H1 (cell line): ENCODE data around the gene MOB3B. TPM values are rescaled to one million over a fixed set of nuclear protein-coding genes. Genes with fewer than 3 reads are reported as not detected.

Experiments
- CTCF ChIA-PET: fragments of 300-600 bp; sonication (Branson Sonifier 250); formaldehyde crosslinking; loops from one replicate; lab custom pipeline; 2021; ENCODE audit not compliant: partially characterized antibody; lab: Charles Lee
- POLR2A ChIA-PET: fragments of 300-600 bp; sonication (Branson Sonifier 250); formaldehyde crosslinking; loops from one replicate; lab custom pipeline; 2021; ENCODE audit warnings: inconsistent platforms; ENCODE audit not compliant: partially characterized antibody; lab: Charles Lee
- DNase-seq, 2 experiments: peaks; one replicate each; pipeline versions ENCODE4 v3.0.0 to v3.0.0-alpha.2; 2010 to 2022; ENCODE audit warnings: low spot score in 2 of 2, low read depth in 1 of 2, mixed read lengths in 1 of 2
- FAIRE-seq: peaks from 2 replicates; lab custom pipeline; 2011; peaks lifted over from hg19 to GRCh38; lab: Jason Lieb, UNC
- H2AFZ ChIP-seq: 2 replicates; pipeline ENCODE4 v1.8.1; 2012; ENCODE audit warnings: low read length, inconsistent platforms
- H2AK5ac ChIP-seq: 2 replicates; pipeline ENCODE4 v1.6.1; 2013; ENCODE audit warnings: low read depth, low read length
- H2BK120ac ChIP-seq: replicated peaks from 2 replicates; pipeline ENCODE3; 2013; ENCODE audit warnings: low read depth, low read length, inconsistent platforms
- H2BK12ac ChIP-seq: 2 replicates; pipeline ENCODE4 v1.6.1; 2013; ENCODE audit warnings: low read depth, low read length
- H2BK15ac ChIP-seq: 2 replicates; pipeline ENCODE4 v1.6.1; 2013; ENCODE audit warnings: low read length
- H2BK20ac ChIP-seq: 2 replicates; pipeline ENCODE4 v1.6.1; 2013; ENCODE audit warnings: low read length
- H2BK5ac ChIP-seq: 2 replicates; pipeline ENCODE4 v1.6.1; 2013; ENCODE audit warnings: low read depth, low read length
- H3K14ac ChIP-seq: 2 replicates; pipeline ENCODE4 v1.6.1; 2013; ENCODE audit warnings: inconsistent platforms; ENCODE audit not compliant: insufficient read length
- H3K18ac ChIP-seq: 2 replicates; pipeline ENCODE4 v1.6.1; 2013; ENCODE audit warnings: low read length; ENCODE audit errors: extremely low read depth
- H3K23ac ChIP-seq: 2 replicates; pipeline ENCODE4 v1.6.1; 2013; ENCODE audit warnings: inconsistent platforms; ENCODE audit not compliant: insufficient read length
- H3K23me2 ChIP-seq: 2 replicates; pipeline ENCODE4 v1.6.1; 2013; ENCODE audit warnings: low read depth, low read length
- H3K27ac ChIP-seq: 2 replicates; pipeline ENCODE4 v1.6.1; 2011; ENCODE audit warnings: low read depth, low read length, inconsistent platforms
- H3K27me3 ChIP-seq, 4 experiments: replicated peaks in 1 of 4; 1 replicate in 1 of 4; 2 replicates in 3 of 4; pipeline versions ENCODE4 v1.6.1 to v1.8.1; 2011 to 2013; ENCODE audit warnings: low read length in 3 of 4, mild to moderate bottlenecking in 3 of 4, inconsistent platforms in 2 of 4, mixed read lengths in 2 of 4, moderate library complexity in 1 of 4; ENCODE audit not compliant: control insufficient read depth in 3 of 4, insufficient read depth in 3 of 4; ENCODE audit errors: extremely low read depth in 1 of 4
- H3K36me3 ChIP-seq, 4 experiments: 2 replicates each; pipeline versions ENCODE4 v1.6.1 to v1.8.1; 2011 to 2013; ENCODE audit warnings: mild to moderate bottlenecking in 4 of 4, low read length in 3 of 4, moderate library complexity in 2 of 4, control low read depth in 1 of 4, inconsistent platforms in 1 of 4; ENCODE audit not compliant: insufficient read depth in 4 of 4, control insufficient read depth in 2 of 4
- H3K4ac ChIP-seq: replicated peaks from 2 replicates; pipeline ENCODE3; 2013; ENCODE audit warnings: low read length, low read depth, mixed read lengths, inconsistent platforms; ENCODE audit not compliant: insufficient read length
- H3K4me1 ChIP-seq, 4 experiments: replicated peaks in 1 of 4; 1 replicate in 1 of 4; 2 replicates in 3 of 4; pipeline versions ENCODE4 v1.6.1 to v1.8.1; 2011 to 2013; ENCODE audit warnings: low read length in 3 of 4, inconsistent platforms in 2 of 4, mixed read lengths in 1 of 4; ENCODE audit not compliant: insufficient read depth in 4 of 4, control insufficient read depth in 3 of 4
- H3K4me2 ChIP-seq, 2 experiments: 2 replicates each; pipeline versions ENCODE4 v1.6.1 to v1.8.1; 2011 to 2013; ENCODE audit warnings: low read depth in 2 of 2, low read length in 2 of 2, control low read depth in 1 of 2, inconsistent platforms in 1 of 2, mild to moderate bottlenecking in 1 of 2; ENCODE audit not compliant: insufficient read depth in 1 of 2
- H3K4me3 ChIP-seq, 4 experiments: fragments of 200-600, 300-600 bp in 1 of 4; sonication (generic), shearing (Covaris generic), sonication (Bioruptor Twin) in 1 of 4; 2 replicates each; pipeline versions ENCODE4 v1.5.1 to v1.8.1; 2011 to 2016; ENCODE audit warnings: low read length in 4 of 4, low read depth in 3 of 4, control low read depth in 2 of 4, inconsistent platforms in 2 of 4, mild to moderate bottlenecking in 2 of 4, mixed read lengths in 1 of 4, moderate library complexity in 1 of 4; ENCODE audit not compliant: insufficient read depth in 2 of 4; ENCODE audit errors: extremely low read depth in 1 of 4
- H3K56ac ChIP-seq: replicated peaks from 2 replicates; pipeline ENCODE3; 2013; ENCODE audit warnings: low read depth, mild to moderate bottlenecking, mixed read lengths, low read length, inconsistent platforms; ENCODE audit not compliant: insufficient read length
- H3K79me1 ChIP-seq: 2 replicates; pipeline ENCODE4 v1.6.1; 2013; ENCODE audit warnings: low read depth, low read length, control low read depth
- H3K79me2 ChIP-seq, 2 experiments: 2 replicates each; pipeline versions ENCODE4 v1.6.1 to v1.8.1; 2012 to 2013; ENCODE audit warnings: low read length in 2 of 2, mild to moderate bottlenecking in 2 of 2, inconsistent platforms in 1 of 2; ENCODE audit not compliant: insufficient read depth in 2 of 2, control insufficient read depth in 1 of 2
- H3K9ac ChIP-seq, 4 experiments: replicated peaks in 1 of 4; 1 replicate in 1 of 4; 2 replicates in 3 of 4; pipeline versions ENCODE4 v1.6.1 to v1.8.1; 2011 to 2013; ENCODE audit warnings: low read depth in 3 of 4, low read length in 3 of 4, control low read depth in 2 of 4, mild to moderate bottlenecking in 2 of 4, moderate library complexity in 2 of 4, inconsistent platforms in 1 of 4; ENCODE audit errors: extremely low read depth in 1 of 4
- H3K9me3 ChIP-seq, 2 experiments: 2 replicates each; pipeline versions ENCODE4 v1.6.1 to v1.8.1; 2012 to 2013; ENCODE audit warnings: mild to moderate bottlenecking in 2 of 2, moderate library complexity in 2 of 2, control low read depth in 1 of 2, inconsistent platforms in 1 of 2, low read depth in 1 of 2, low read length in 1 of 2, mixed read lengths in 1 of 2; ENCODE audit not compliant: insufficient read depth in 2 of 2
- H4K20me1 ChIP-seq, 2 experiments: replicated peaks in 1 of 2; 2 replicates each; pipeline versions ENCODE3 to v1.8.1; 2011 to 2013; ENCODE audit warnings: inconsistent platforms in 2 of 2, low read length in 2 of 2, mild to moderate bottlenecking in 1 of 2; ENCODE audit not compliant: insufficient read depth in 2 of 2, control insufficient read depth in 1 of 2
- H4K5ac ChIP-seq: 2 replicates; pipeline ENCODE4 v1.6.1; 2013; ENCODE audit warnings: low read length, low read depth, mixed read lengths, inconsistent platforms; ENCODE audit not compliant: insufficient read length
- H4K8ac ChIP-seq: 2 replicates; pipeline ENCODE4 v1.8.0; 2013; ENCODE audit warnings: mild to moderate bottlenecking, moderate library complexity, low read length, inconsistent platforms; ENCODE audit not compliant: insufficient read depth; ENCODE audit errors: extremely low read depth
- H4K91ac ChIP-seq: replicated peaks from 2 replicates; pipeline ENCODE3; 2013; ENCODE audit warnings: low read length, mixed read lengths, inconsistent platforms; ENCODE audit not compliant: insufficient read length
- KDM1A ChIP-seq: fragments of 200-600, 300-600 bp; sonication (generic); IDR thresholded peaks from 2 replicates; pipeline ENCODE4 v1.7.1; 2016; ENCODE audit warnings: mild to moderate bottlenecking, low read length, borderline replicate concordance
- NANOG ChIP-seq: IDR thresholded peaks from 2 replicates; pipeline ENCODE4 v1.6.1; 2011; ENCODE audit warnings: low read length, low read depth, mild to moderate bottlenecking, inconsistent platforms; ENCODE audit not compliant: insufficient read depth, poor library complexity, severe bottlenecking
- RXRA ChIP-seq: IDR thresholded peaks from 2 replicates; pipeline ENCODE4 v1.6.1; 2011; ENCODE audit warnings: low read depth, mild to moderate bottlenecking, low read length, moderate library complexity; ENCODE audit not compliant: insufficient read depth
- SIRT6 ChIP-seq: IDR thresholded peaks from one replicate; pipeline ENCODE4 v1.7.1; 2012; ENCODE audit warnings: low read length, inconsistent platforms
- SP1 ChIP-seq: IDR thresholded peaks from 2 replicates; pipeline ENCODE4 v1.6.1; 2011; ENCODE audit warnings: low read depth, low read length
- WGBS, 2 experiments: shearing (Covaris generic) in 1 of 2; methylation state at CpG; one replicate each; pipeline versions ENCODE4 v1.1.6 to v1.1.7; 2013 to 2015; ENCODE audit warnings: low lambda C conversion rate in 2 of 2, mixed read lengths in 2 of 2, inconsistent platforms in 1 of 2, low coverage in 1 of 2, missing lambda C conversion rate in 1 of 2; ENCODE audit not compliant: insufficient replicate concordance in 2 of 2, insufficient coverage in 1 of 2, insufficient read length in 1 of 2; ENCODE audit errors: extremely low coverage in 1 of 2, missing lambda C conversion rate in 1 of 2; 5-methylcytosine and 5-hydroxymethylcytosine counted together
- polyA plus RNA-seq, 7 experiments: library from polyadenylated mRNA; depleted of rRNA in 3 of 7; stranded (reverse) in 5 of 7; unstranded in 2 of 7; fragments of >200 nt in 5 of 7; fragments of 200-250 nt in 2 of 7; gene quantifications; 1 replicate in 5 of 7; 2 replicates in 1 of 7; 4 replicates in 1 of 7; pipeline versions ENCODE4 v1.2.1 to v1.2.3, GENCODE V29; 2011 to 2013; ENCODE audit warnings: missing spikeins in 2 of 7, mixed read lengths in 2 of 7
- total RNA-seq: library from RNA; stranded (reverse); fragmentation: NEBNext Ultra II Directional; extraction: Animal tissue kit (Norgen Biotek cat#: 25700); gene quantifications from 2 replicates; pipeline ENCODE4 v1.2.1, GENCODE V29; 2021
- TF ChIP-seq, protein P1 (sequence below): IDR thresholded peaks from 2 replicates; pipeline ENCODE4 v1.6.1; 2011; ENCODE audit warnings: low read depth, mild to moderate bottlenecking, low read length; ENCODE audit not compliant: insufficient read depth

Gene MOB3B
- total and polyA plus RNA-seq, 2 of the 8 experiments (the other 6 are each of a cell fraction or from before 2014, with no cell fraction given), result 12.7 to 16.1 TPM

DNA sequence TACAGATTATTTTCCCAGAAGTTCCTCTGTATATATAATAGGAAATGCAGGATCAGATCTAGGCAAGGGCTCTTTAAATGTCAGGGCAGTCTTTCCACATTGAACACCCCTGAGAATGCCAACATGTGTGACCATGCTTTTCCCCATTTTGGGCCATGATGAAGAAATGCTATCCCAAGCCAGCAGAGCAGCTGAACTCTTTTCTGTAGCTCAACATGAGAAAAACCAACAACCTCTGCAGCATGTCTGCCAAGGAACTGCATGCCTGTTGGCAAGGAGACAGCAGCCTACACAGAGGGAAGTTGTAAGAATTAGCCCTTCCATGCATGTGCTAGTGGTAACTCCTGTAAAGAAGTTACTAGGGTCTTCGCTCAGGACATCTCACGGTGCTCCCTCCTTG is 15.1 kb downstream of the MOB3B start:
- H3K23me2 ChIP-seq, result no peaks in the 10 kb centered on the region

More for the DNA sequence above, 15.1 kb downstream of the MOB3B start:
- Histone ChIP-seq H4K20me1 (no peaks in the 10 kb centered on the region), H3K23ac (no peak overlapping the region), H2AFZ (no peak overlapping the region), H3K79me2 (peaks cover 0 to 25% of the 10 kb centered on the region in 2 experiments; a peak in 3 of 4 replicates), H3K27ac (no peak overlapping the region), H3K4me1 (no peaks in the 10 kb centered on the region), H2AK5ac (no peak overlapping the region), H3K27me3 (no peaks in the 10 kb centered on the region), H2BK12ac (no peak overlapping the region), H4K91ac (no peak overlapping the region), H3K4me3 (no peak overlapping the region), H3K14ac (no peak overlapping the region), H2BK15ac (no peak overlapping the region), H3K9ac (no peak overlapping the region), H3K56ac (no peak overlapping the region), H4K5ac (no peak overlapping the region), H3K4ac (no peak overlapping the region), H2BK120ac (no peak overlapping the region), H3K36me3 (no peaks in the 10 kb centered on the region), H3K79me1 (no peaks in the 10 kb centered on the region), H3K9me3 (no peaks in the 10 kb centered on the region), H4K8ac (no peak overlapping the region), H2BK5ac (no peak overlapping the region), H3K18ac (no peak overlapping the region), H2BK20ac (no peak overlapping the region), H3K4me2 (no peak overlapping the region)
- TF ChIP-seq NANOG, result no peak
- no peak for TF ChIP-seq RXRA
- no peak for TF ChIP-seq SIRT6
- no peak for TF ChIP-seq SP1
- no peak for TF ChIP-seq KDM1A
- TF ChIP-seq, protein P1, sequence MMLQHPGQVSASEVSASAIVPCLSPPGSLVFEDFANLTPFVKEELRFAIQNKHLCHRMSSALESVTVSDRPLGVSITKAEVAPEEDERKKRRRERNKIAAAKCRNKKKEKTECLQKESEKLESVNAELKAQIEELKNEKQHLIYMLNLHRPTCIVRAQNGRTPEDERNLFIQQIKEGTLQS, result no peak
- ChIA-PET POLR2A (no interaction called here), CTCF (interaction anchor here (0.6 to 1.8 kb wide), 5 partner anchors 12 to 101 kb away, joined by 3 to 7 read pairs (median 4); partner anchors contain the start of gene MOB3B)
- no peak for DNase-seq
- FAIRE-seq, result no peak
- 100% methylated on average over 2 of the region's 2 CpGs; no CpG with 5 or more reads in 1 of the 2 experiments for WGBS, 2 experiments
